HEK293T (cell line): Measurements from ENCODE around the gene PMM1.

Experiments used
- ARNT ChIP-seq: fragments of 450-650 bp; IDR thresholded peaks from 2 replicates; pipeline ENCODE4 v1.6.1; 2017; ENCODE audit warnings: mild to moderate bottlenecking
- BHLHE40 ChIP-seq: fragments of 450-650 bp; IDR thresholded peaks from 2 replicates; pipeline ENCODE4 v1.6.1; 2016; ENCODE audit warnings: mild to moderate bottlenecking, moderate library complexity, borderline replicate concordance
- CTBP1 ChIP-seq: fragments of 450-650 bp; IDR thresholded peaks from 2 replicates; pipeline ENCODE4 v1.6.1; 2016; ENCODE audit warnings: borderline replicate concordance
- ELF4 ChIP-seq: fragments of 450-650 bp; IDR thresholded peaks from 2 replicates; pipeline ENCODE4 v1.6.1; 2017; ENCODE audit warnings: antibody characterized with exemption
- FOXA1 ChIP-seq: fragments of 450-650 bp; IDR thresholded peaks from 2 replicates; pipeline ENCODE4 v1.6.1; 2016; ENCODE audit warnings: mild to moderate bottlenecking
- HDGF ChIP-seq: fragments of 450-650 bp; IDR thresholded peaks from 2 replicates; pipeline ENCODE4 v1.6.1; 2017; ENCODE audit warnings: antibody characterized with exemption, borderline replicate concordance
- LEF1 ChIP-seq: fragments of 450-650 bp; IDR thresholded peaks from 2 replicates; pipeline ENCODE4 v1.6.1; 2017; ENCODE audit warnings: mild to moderate bottlenecking, borderline replicate concordance
- NFRKB ChIP-seq: fragments of 450-650 bp; IDR thresholded peaks from 2 replicates; pipeline ENCODE4 v1.6.1; 2016; ENCODE audit warnings: mild to moderate bottlenecking, moderate library complexity
- SUZ12 ChIP-seq: fragments of 450-650 bp; IDR thresholded peaks from 2 replicates; pipeline ENCODE4 v1.6.1; 2016; ENCODE audit warnings: mild to moderate bottlenecking
- TARDBP ChIP-seq: fragments of 450-650 bp; IDR thresholded peaks from 2 replicates; pipeline ENCODE4 v1.6.1; 2016
- TF ChIP-seq, protein P1 (sequence below): fragments of 450-650 bp; IDR thresholded peaks from 2 replicates; pipeline ENCODE4 v1.6.1; 2016

DNA sequence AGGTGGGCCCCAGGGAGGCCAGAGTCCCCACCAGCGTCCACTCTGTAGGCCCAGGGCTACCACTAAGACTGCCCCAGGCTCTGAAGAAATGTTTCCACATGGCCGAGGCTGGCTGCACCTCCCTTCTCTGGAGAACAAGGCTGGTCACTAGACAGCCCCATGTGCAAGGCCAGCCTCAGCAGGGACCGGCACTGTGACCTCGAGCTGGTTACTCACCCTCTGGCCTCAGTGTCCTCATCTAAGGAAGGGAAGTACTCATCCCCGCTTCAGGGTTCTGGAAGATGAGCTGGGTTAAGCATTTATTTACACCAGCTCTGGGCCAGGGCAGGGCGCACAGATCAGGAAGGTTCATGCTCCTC, 9.7 kb downstream of the PMM1 start:
- TF ChIP-seq, protein P1, sequence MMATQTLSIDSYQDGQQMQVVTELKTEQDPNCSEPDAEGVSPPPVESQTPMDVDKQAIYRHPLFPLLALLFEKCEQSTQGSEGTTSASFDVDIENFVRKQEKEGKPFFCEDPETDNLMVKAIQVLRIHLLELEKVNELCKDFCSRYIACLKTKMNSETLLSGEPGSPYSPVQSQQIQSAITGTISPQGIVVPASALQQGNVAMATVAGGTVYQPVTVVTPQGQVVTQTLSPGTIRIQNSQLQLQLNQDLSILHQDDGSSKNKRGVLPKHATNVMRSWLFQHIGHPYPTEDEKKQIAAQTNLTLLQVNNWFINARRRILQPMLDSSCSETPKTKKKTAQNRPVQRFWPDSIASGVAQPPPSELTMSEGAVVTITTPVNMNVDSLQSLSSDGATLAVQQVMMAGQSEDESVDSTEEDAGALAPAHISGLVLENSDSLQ = no peak
- no peak for TF ChIP-seq ARNT
- TF ChIP-seq BHLHE40 = no peak
- no peak for TF ChIP-seq NFRKB
- TF ChIP-seq LEF1 = no peak
- no peak for TF ChIP-seq FOXA1
- TF ChIP-seq ELF4 = no peak
- no peak for TF ChIP-seq CTBP1
- TF ChIP-seq HDGF = no peak
- TF ChIP-seq TARDBP = no peak
- TF ChIP-seq SUZ12 = no peak
